ENCODE data around the gene KCNJ12.
A peak's percentile ranks its signal among the peaks of the same experiment; 100 is the strongest.
"Not testable (repeated sequence)": the region's sequence is repeated elsewhere in the genome, so short reads cannot be mapped to it uniquely, and the experiment has no call there.

Gene KCNJ12

GRCh38 chr17:21402926-21403325, 26.8 kb downstream of the KCNJ12 start:
- H3K4me3 ChIP-seq (ENCODE audit: control insufficient read depth in 1 of 7, extremely low read depth in 1 of 7, insufficient read depth in 4 of 7, low read depth in 2 of 7, low read length in 6 of 7); POLR2A ChIA-PET; CTCF ChIA-PET; H3K27ac ChIP-seq (ENCODE audit: insufficient read depth in 1 of 2, low read depth in 1 of 2, low read length in 2 of 2, poor library complexity in 1 of 2, severe bottlenecking in 2 of 2); H3K27me3 ChIP-seq (replicated peaks in 2 of 5; ENCODE audit: control insufficient read depth in 4 of 5, insufficient read depth in 5 of 5, low read length in 4 of 5); H3K9me3 ChIP-seq (ENCODE audit: control extremely low read depth in 1 of 5, control insufficient read depth in 4 of 5, insufficient read depth in 2 of 5, low read depth in 1 of 5, low read length in 4 of 5); DNase-seq; H3K36me3 ChIP-seq (ENCODE audit: control insufficient read depth in 4 of 4, insufficient read depth in 4 of 4, low read length in 3 of 4): not testable (repeated sequence)
- H3K4me1 ChIP-seq (ENCODE audit: control extremely low read depth in 1 of 4, control insufficient read depth in 4 of 4, insufficient read depth in 4 of 4, low read length in 3 of 4) = peaks cover 0 to 17% (median 2%) of the 10 kb centered on the region in 4 experiments
- WGBS (ENCODE audit: insufficient coverage) = 100% methylated on average over 2 of the region's 3 CpGs

- peaks cover 0 to 17% (median 2%) of the 10 kb centered on the region in 4 experiments for H3K4me1 ChIP-seq (ENCODE audit: control extremely low read depth in 1 of 4, control insufficient read depth in 4 of 4, insufficient read depth in 4 of 4, low read length in 3 of 4)
- H3K9me3 ChIP-seq (ENCODE audit: control extremely low read depth in 1 of 5, control insufficient read depth in 4 of 5, insufficient read depth in 2 of 5, low read depth in 1 of 5, low read length in 4 of 5); H3K27me3 ChIP-seq (replicated peaks in 2 of 5; ENCODE audit: control insufficient read depth in 4 of 5, insufficient read depth in 5 of 5, low read length in 4 of 5); H3K4me3 ChIP-seq (ENCODE audit: control insufficient read depth in 1 of 7, extremely low read depth in 1 of 7, insufficient read depth in 4 of 7, low read depth in 2 of 7, low read length in 6 of 7); DNase-seq; H3K36me3 ChIP-seq (ENCODE audit: control insufficient read depth in 4 of 4, insufficient read depth in 4 of 4, low read length in 3 of 4); CTCF ChIA-PET; H3K27ac ChIP-seq (ENCODE audit: insufficient read depth in 1 of 2, low read depth in 1 of 2, low read length in 2 of 2, poor library complexity in 1 of 2, severe bottlenecking in 2 of 2); POLR2A ChIA-PET: not testable (repeated sequence)
- 94% methylated on average over 3 of the region's 8 CpGs for WGBS (ENCODE audit: insufficient coverage)
Observed at GRCh38 chr17:21404106-21404505, 27.9 kb downstream of the KCNJ12 start.

GRCh38 chr17:21404539-21404938, 28.4 kb downstream of the KCNJ12 start:
- H3K27me3 ChIP-seq (replicated peaks in 2 of 5; ENCODE audit: control insufficient read depth in 4 of 5, insufficient read depth in 5 of 5, low read length in 4 of 5); H3K4me3 ChIP-seq (ENCODE audit: control insufficient read depth in 1 of 7, extremely low read depth in 1 of 7, insufficient read depth in 4 of 7, low read depth in 2 of 7, low read length in 6 of 7); H3K36me3 ChIP-seq (ENCODE audit: control insufficient read depth in 4 of 4, insufficient read depth in 4 of 4, low read length in 3 of 4); H3K27ac ChIP-seq (ENCODE audit: insufficient read depth in 1 of 2, low read depth in 1 of 2, low read length in 2 of 2, poor library complexity in 1 of 2, severe bottlenecking in 2 of 2); DNase-seq; POLR2A ChIA-PET; CTCF ChIA-PET; H3K9me3 ChIP-seq (ENCODE audit: control extremely low read depth in 1 of 5, control insufficient read depth in 4 of 5, insufficient read depth in 2 of 5, low read depth in 1 of 5, low read length in 4 of 5): not testable (repeated sequence)
- H3K4me1 ChIP-seq (ENCODE audit: control extremely low read depth in 1 of 4, control insufficient read depth in 4 of 4, insufficient read depth in 4 of 4, low read length in 3 of 4) = peaks cover 0 to 17% (median 2%) of the 10 kb centered on the region in 4 experiments
- 84% methylated on average over 6 of the region's 6 CpGs for WGBS (ENCODE audit: insufficient coverage)

GRCh38 chr17:21404956-21405731, 29.0 kb downstream of the KCNJ12 start:
- H3K27ac ChIP-seq (ENCODE audit: insufficient read depth in 1 of 2, low read depth in 1 of 2, low read length in 2 of 2, poor library complexity in 1 of 2, severe bottlenecking in 2 of 2); H3K9me3 ChIP-seq (ENCODE audit: control extremely low read depth in 1 of 5, control insufficient read depth in 4 of 5, insufficient read depth in 2 of 5, low read depth in 1 of 5, low read length in 4 of 5); H3K27me3 ChIP-seq (replicated peaks in 2 of 5; ENCODE audit: control insufficient read depth in 4 of 5, insufficient read depth in 5 of 5, low read length in 4 of 5); H3K36me3 ChIP-seq (ENCODE audit: control insufficient read depth in 4 of 4, insufficient read depth in 4 of 4, low read length in 3 of 4); H3K4me3 ChIP-seq (ENCODE audit: control insufficient read depth in 1 of 7, extremely low read depth in 1 of 7, insufficient read depth in 4 of 7, low read depth in 2 of 7, low read length in 6 of 7); POLR2A ChIA-PET; CTCF ChIA-PET: not testable (repeated sequence)
- peaks cover 0 to 17% (median 2%) of the 10 kb centered on the region in 4 experiments for H3K4me1 ChIP-seq (ENCODE audit: control extremely low read depth in 1 of 4, control insufficient read depth in 4 of 4, insufficient read depth in 4 of 4, low read length in 3 of 4)
- peak in 2 of 3 donors; percentile 17 to 38 for DNase-seq
- WGBS (ENCODE audit: insufficient coverage) = 73% methylated on average over 10 of the region's 26 CpGs

- H3K9me3 ChIP-seq (ENCODE audit: control extremely low read depth in 1 of 5, control insufficient read depth in 4 of 5, insufficient read depth in 2 of 5, low read depth in 1 of 5, low read length in 4 of 5); DNase-seq; H3K4me3 ChIP-seq (ENCODE audit: control insufficient read depth in 1 of 7, extremely low read depth in 1 of 7, insufficient read depth in 4 of 7, low read depth in 2 of 7, low read length in 6 of 7); POLR2A ChIA-PET; H3K27me3 ChIP-seq (replicated peaks in 2 of 5; ENCODE audit: control insufficient read depth in 4 of 5, insufficient read depth in 5 of 5, low read length in 4 of 5); H3K27ac ChIP-seq (ENCODE audit: insufficient read depth in 1 of 2, low read depth in 1 of 2, low read length in 2 of 2, poor library complexity in 1 of 2, severe bottlenecking in 2 of 2); H3K36me3 ChIP-seq (ENCODE audit: control insufficient read depth in 4 of 4, insufficient read depth in 4 of 4, low read length in 3 of 4); CTCF ChIA-PET: not testable (repeated sequence)
- WGBS (ENCODE audit: insufficient coverage) = 93% methylated on average over 6 of the region's 7 CpGs
- peaks cover 0 to 17% (median 2%) of the 10 kb centered on the region in 4 experiments for H3K4me1 ChIP-seq (ENCODE audit: control extremely low read depth in 1 of 4, control insufficient read depth in 4 of 4, insufficient read depth in 4 of 4, low read length in 3 of 4)
Observed at GRCh38 chr17:21405904-21406400, 29.8 kb downstream of the KCNJ12 start.

- peaks cover 0 to 15% (median 2%) of the 10 kb centered on the region in 4 experiments for H3K4me1 ChIP-seq (ENCODE audit: control extremely low read depth in 1 of 4, control insufficient read depth in 4 of 4, insufficient read depth in 4 of 4, low read length in 3 of 4)
- CTCF ChIA-PET; POLR2A ChIA-PET; DNase-seq; H3K9me3 ChIP-seq (ENCODE audit: control extremely low read depth in 1 of 5, control insufficient read depth in 4 of 5, insufficient read depth in 2 of 5, low read depth in 1 of 5, low read length in 4 of 5); H3K27ac ChIP-seq (ENCODE audit: insufficient read depth in 1 of 2, low read depth in 1 of 2, low read length in 2 of 2, poor library complexity in 1 of 2, severe bottlenecking in 2 of 2); H3K36me3 ChIP-seq (ENCODE audit: control insufficient read depth in 4 of 4, insufficient read depth in 4 of 4, low read length in 3 of 4); H3K27me3 ChIP-seq (replicated peaks in 2 of 5; ENCODE audit: control insufficient read depth in 4 of 5, insufficient read depth in 5 of 5, low read length in 4 of 5); H3K4me3 ChIP-seq (ENCODE audit: control insufficient read depth in 1 of 7, extremely low read depth in 1 of 7, insufficient read depth in 4 of 7, low read depth in 2 of 7, low read length in 6 of 7): not testable (repeated sequence)
- WGBS (ENCODE audit: insufficient coverage) = 76% methylated on average over 2 of the region's 5 CpGs
Observed at GRCh38 chr17:21406616-21407404, 30.7 kb downstream of the KCNJ12 start.

- H3K9me3 ChIP-seq (ENCODE audit: control extremely low read depth in 1 of 5, control insufficient read depth in 4 of 5, insufficient read depth in 2 of 5, low read depth in 1 of 5, low read length in 4 of 5); POLR2A ChIA-PET: not testable (repeated sequence)
- no CpG with 5 or more reads among the region's 1 CpG for WGBS (ENCODE audit: insufficient coverage)
Observed at GRCh38 chr17:21407752-21408151, 31.6 kb downstream of the KCNJ12 start.

More at GRCh38 chr17:21407752-21408151, 31.6 kb downstream of the KCNJ12 start:
- CTCF ChIA-PET; H3K27me3 ChIP-seq (replicated peaks in 2 of 5; ENCODE audit: control insufficient read depth in 4 of 5, insufficient read depth in 5 of 5, low read length in 4 of 5); H3K4me3 ChIP-seq (ENCODE audit: control insufficient read depth in 1 of 7, extremely low read depth in 1 of 7, insufficient read depth in 4 of 7, low read depth in 2 of 7, low read length in 6 of 7); DNase-seq; H3K27ac ChIP-seq (ENCODE audit: insufficient read depth in 1 of 2, low read depth in 1 of 2, low read length in 2 of 2, poor library complexity in 1 of 2, severe bottlenecking in 2 of 2); H3K36me3 ChIP-seq (ENCODE audit: control insufficient read depth in 4 of 4, insufficient read depth in 4 of 4, low read length in 3 of 4): not testable (repeated sequence)
- peaks cover 0 to 15% (median 2%) of the 10 kb centered on the region in 4 experiments for H3K4me1 ChIP-seq (ENCODE audit: control extremely low read depth in 1 of 4, control insufficient read depth in 4 of 4, insufficient read depth in 4 of 4, low read length in 3 of 4)

Data from common myeloid progenitor, CD34-positive (primary cell).